Natural killer cell (primary cell): Measurements from ENCODE around the gene RNF213. TPM values are rescaled to one million over a fixed set of nuclear protein-coding genes. Genes with fewer than 3 reads are reported as not detected.

ENCODE experiments used
- ATAC-seq, 3 donors: fragments of 150-1000 bp in 2 of 3; fragments of 200-7000 bp in 1 of 3; cut with Tn5 transposase; 1 replicate in 1 of 3; 2 replicates in 2 of 3; pipeline ENCODE4 v1.10.0; 2021; ENCODE audit warnings: mild to moderate bottlenecking in 2 of 3, moderate library complexity in 2 of 3
- DNase-seq, 2 donors: peaks; one replicate each; pipeline versions ENCODE4 v3.0.0 to v3.0.0-alpha.2; 2013 to 2021; ENCODE audit warnings: mixed read lengths in 1 of 2
- H3K27ac ChIP-seq: one replicate; pipeline ENCODE4 v1.5.1; 2013; ENCODE audit warnings: mild to moderate bottlenecking, low read length
- H3K27me3 ChIP-seq: one replicate; pipeline ENCODE4 v1.6.1; 2013; ENCODE audit warnings: low read length; ENCODE audit not compliant: control insufficient read depth, insufficient read depth
- H3K36me3 ChIP-seq: one replicate; pipeline ENCODE4 v1.6.1; 2013; ENCODE audit warnings: low read length; ENCODE audit not compliant: control insufficient read depth, insufficient read depth
- H3K4me1 ChIP-seq: one replicate; pipeline ENCODE4 v1.6.1; 2013; ENCODE audit warnings: low read length; ENCODE audit not compliant: control insufficient read depth, insufficient read depth
- H3K4me3 ChIP-seq: one replicate; pipeline ENCODE4 v1.5.1; 2013; ENCODE audit warnings: low read length
- H3K9me3 ChIP-seq: one replicate; pipeline ENCODE4 v1.6.1; 2013; ENCODE audit warnings: low read length; ENCODE audit not compliant: control insufficient read depth, insufficient read depth
- H3K27ac Mint-ChIP-seq, 2 donors: one replicate each; pipeline ENCODE4 v1.8.0; 2022; ENCODE audit warnings: mild to moderate bottlenecking in 2 of 2, mixed read lengths in 2 of 2, moderate library complexity in 1 of 2
- H3K27me3 Mint-ChIP-seq, 2 donors: one replicate each; pipeline ENCODE4 v1.8.0; 2022; ENCODE audit warnings: low read depth in 2 of 2, mixed read lengths in 2 of 2
- H3K36me3 Mint-ChIP-seq: one replicate; pipeline ENCODE4 v1.8.0; 2022; ENCODE audit warnings: mixed read lengths
- H3K4me1 Mint-ChIP-seq, 2 donors: one replicate each; pipeline ENCODE4 v1.8.0; 2022; ENCODE audit warnings: mixed read lengths in 2 of 2
- H3K4me3 Mint-ChIP-seq: one replicate; pipeline ENCODE4 v1.8.0; 2022; ENCODE audit warnings: mild to moderate bottlenecking, moderate library complexity, mixed read lengths
- H3K9me3 Mint-ChIP-seq, 2 donors: one replicate each; pipeline ENCODE4 v1.8.0; 2022; ENCODE audit warnings: mixed read lengths in 2 of 2
- CTCF ChIP-seq: fragments of 200-600 bp; IDR thresholded peaks from one replicate; pipeline ENCODE4 v1.8.0; 2022; ENCODE audit warnings: antibody characterized with exemption
- WGBS: methylation state at CpG from one replicate; pipeline ENCODE4 v1.1.7; 2013; ENCODE audit warnings: missing lambda C conversion rate; ENCODE audit not compliant: insufficient coverage; 5-methylcytosine and 5-hydroxymethylcytosine counted together
- intact Hi-C: fragments of 100-400 bp; cut with micrococcal nuclease; formaldehyde crosslinking; loops from one replicate; pipeline ENCODE4 v1.14.2; 2022
- total RNA-seq, 4 donors: library from RNA; stranded (reverse); fragments of 120-200 nt in 1 of 4; gene quantifications; one replicate each; pipeline versions ENCODE4 v1.2.3 to v1.2.4, GENCODE V29; 2013 to 2022

Gene RNF213
- total RNA-seq, 3 donors from 2014 or later (not counting 1 experiment from before 2014, with no cell fraction given): 929 to 1,120 (median 1,060) TPM

GRCh38 chr17:80269405-80269807 lies 8.8 kb downstream of the RNF213 start:
- ATAC-seq (no peak), DNase-seq (no peak)
- no peaks in the 10 kb centered on the region for H3K27me3 Mint-ChIP-seq
- no peaks in the 10 kb centered on the region for H3K9me3 Mint-ChIP-seq
- H3K4me3 ChIP-seq: no peak overlapping the region
- H3K4me1 Mint-ChIP-seq: peaks cover 41 to 50% of the 10 kb centered on the region in 2 donors
- intact Hi-C loops: loop anchor here (5.0 kb wide), 1 partner anchor 43 kb away; no protein-coding TSS in a partner anchor
- H3K4me3 Mint-ChIP-seq: no peak overlapping the region
- H3K9me3 ChIP-seq: no peaks in the 10 kb centered on the region
- peaks cover 67% of the 10 kb centered on the region for H3K36me3 ChIP-seq
- WGBS: 100% methylated on average over 1 of the region's 2 CpGs
- peaks cover 92% of the 10 kb centered on the region for H3K4me1 ChIP-seq
- H3K27ac Mint-ChIP-seq: no peak overlapping the region
- no peak for TF ChIP-seq CTCF
- no peaks in the 10 kb centered on the region for H3K27me3 ChIP-seq
- no peaks in the 10 kb centered on the region for H3K36me3 Mint-ChIP-seq
- no peak overlapping the region for H3K27ac ChIP-seq

GRCh38 chr17:80270104-80270503 lies 9.5 kb downstream of the RNF213 start:
- ATAC-seq: no peak
- H3K4me1 Mint-ChIP-seq: peaks cover 38 to 44% of the 10 kb centered on the region in 2 donors
- TF ChIP-seq CTCF: no peak
- H3K4me3 Mint-ChIP-seq: peak overlapping the region; percentile 33
- H3K9me3 Mint-ChIP-seq: no peaks in the 10 kb centered on the region
- Histone ChIP-seq H3K36me3 (peaks cover 70% of the 10 kb centered on the region), H3K4me3 (no peak overlapping the region), H3K4me1 (peaks cover 89% of the 10 kb centered on the region), H3K9me3 (no peaks in the 10 kb centered on the region), H3K27me3 (no peaks in the 10 kb centered on the region), H3K27ac (no peak overlapping the region)
- intact Hi-C loops: no loop called here
- no peaks in the 10 kb centered on the region for H3K36me3 Mint-ChIP-seq
- no peaks in the 10 kb centered on the region for H3K27me3 Mint-ChIP-seq
- 88% methylated on average over 10 of the region's 10 CpGs for WGBS
- peak overlapping the region in 1 of 2 donors; percentile 78 for H3K27ac Mint-ChIP-seq
- DNase-seq: no peak

GRCh38 chr17:80270836-80271235 lies 10.2 kb downstream of the RNF213 start:
- Histone ChIP-seq H3K27me3 (no peaks in the 10 kb centered on the region), H3K9me3 (no peaks in the 10 kb centered on the region), H3K36me3 (peaks cover 73% of the 10 kb centered on the region), H3K27ac (no peak overlapping the region), H3K4me1 (peaks cover 85% of the 10 kb centered on the region), H3K4me3 (no peak overlapping the region)
- ATAC-seq (peak; percentile 63 to 84 (median 82)), DNase-seq (peak in 1 of 2 donors; percentile 67)
- TF ChIP-seq CTCF: no peak
- WGBS: 92% methylated on average over 4 of the region's 4 CpGs
- H3K4me1 Mint-ChIP-seq: peaks cover 36 to 40% of the 10 kb centered on the region in 2 donors
- no peaks in the 10 kb centered on the region for H3K36me3 Mint-ChIP-seq
- H3K27me3 Mint-ChIP-seq: no peaks in the 10 kb centered on the region
- H3K27ac Mint-ChIP-seq: peak overlapping the region; percentile 78 to 87
- peak overlapping the region; percentile 68 for H3K4me3 Mint-ChIP-seq
- H3K9me3 Mint-ChIP-seq: no peaks in the 10 kb centered on the region
- intact Hi-C loops: no loop called here

DNA sequence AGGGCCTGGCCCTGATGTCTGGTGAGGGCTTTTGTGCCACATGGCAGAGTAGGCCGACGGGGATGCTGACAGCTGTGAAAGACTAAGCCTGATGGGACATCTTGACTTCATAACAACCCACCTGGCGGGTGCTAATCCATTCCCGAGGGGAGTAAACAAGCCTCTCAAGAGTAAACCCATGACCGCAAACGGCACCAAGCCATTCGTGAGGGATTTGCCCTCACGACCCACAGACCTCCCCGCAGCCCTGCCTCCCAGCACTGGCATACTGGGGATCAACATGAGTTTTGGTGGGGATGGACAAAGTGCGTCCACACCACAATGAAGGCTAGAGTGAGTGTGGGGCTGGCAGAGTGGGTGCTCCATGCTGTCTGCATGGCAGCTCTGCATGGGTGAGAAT lies 11.7 kb downstream of the RNF213 start:
- Histone ChIP-seq H3K4me1 (peaks cover 80% of the 10 kb centered on the region), H3K36me3 (peaks cover 71% of the 10 kb centered on the region), H3K27ac (no peak overlapping the region), H3K9me3 (no peaks in the 10 kb centered on the region), H3K27me3 (no peaks in the 10 kb centered on the region), H3K4me3 (no peak overlapping the region)
- no peaks in the 10 kb centered on the region for H3K27me3 Mint-ChIP-seq
- H3K4me3 Mint-ChIP-seq: peak overlapping the region; percentile 4
- H3K27ac Mint-ChIP-seq: peak overlapping the region; percentile 23 to 86
- H3K4me1 Mint-ChIP-seq: peaks cover 40 to 41% of the 10 kb centered on the region in 2 donors
- no peaks in the 10 kb centered on the region for H3K9me3 Mint-ChIP-seq
- intact Hi-C loops: no loop called here
- DNase-seq (no peak), ATAC-seq (no peak)
- no peaks in the 10 kb centered on the region for H3K36me3 Mint-ChIP-seq
- no peak for TF ChIP-seq CTCF
- WGBS: 92% methylated on average over 9 of the region's 10 CpGs
